Heart left ventricle (tissue), 16 donors: ENCODE measurements around the gene NFE2. TPM values are rescaled to one million over a fixed set of nuclear protein-coding genes. Genes with fewer than 3 reads are reported as not detected.
"Not testable (repeated sequence)": the region's sequence is repeated elsewhere in the genome, so short reads cannot be mapped to it uniquely, and the experiment has no call there.

Source experiments
- ATAC-seq, 4 donors: fragments of 200-7000 bp; cut with Tn5 transposase; one replicate each; pipeline ENCODE4 v1.9.1; 2020 to 2022; ENCODE audit warnings: moderate library complexity in 4 of 4, mild to moderate bottlenecking in 3 of 4, moderate number of reproducible peaks in 1 of 4
- DNase-seq, 5 donors: peaks; one replicate each; pipeline ENCODE4 v3.0.0-alpha.2; 2020
- H3K27ac ChIP-seq, 12 donors: fragments of 200-600 bp; sonication (generic) in 4 of 12; one replicate each; pipeline versions ENCODE4 v1.5.0 to v1.8.0; 2016 to 2022; ENCODE audit warnings: mild to moderate bottlenecking in 2 of 12
- H3K27me3 ChIP-seq, 9 donors: fragments of 200-600 bp; sonication (generic) in 2 of 9; one replicate each; pipeline versions ENCODE4 v1.5.1 to v1.8.0; 2016 to 2022; ENCODE audit warnings: mild to moderate bottlenecking in 3 of 9
- H3K36me3 ChIP-seq, 9 donors: fragments of 200-600 bp; sonication (generic) in 2 of 9; one replicate each; pipeline versions ENCODE4 v1.5.0 to v1.8.0; 2018 to 2022; ENCODE audit warnings: mild to moderate bottlenecking in 2 of 9
- H3K4me1 ChIP-seq, 12 donors: fragments of 200-600 bp; sonication (generic) in 4 of 12; one replicate each; pipeline versions ENCODE4 v1.5.0 to v1.8.0; 2016 to 2022; ENCODE audit warnings: mild to moderate bottlenecking in 3 of 12
- H3K4me3 ChIP-seq, 12 donors: fragments of 200-600 bp; sonication (generic) in 4 of 12; one replicate each; pipeline versions ENCODE4 v1.5.0 to v1.8.0; 2017 to 2022; ENCODE audit warnings: mild to moderate bottlenecking in 9 of 12, moderate library complexity in 4 of 12
- H3K9me3 ChIP-seq, 12 donors: fragments of 200-600 bp; sonication (generic) in 4 of 12; one replicate each; pipeline versions ENCODE4 v1.5.0 to v1.8.0; 2016 to 2022; ENCODE audit warnings: mild to moderate bottlenecking in 1 of 12
- POLR2A ChIP-seq, 2 donors: fragments of 450-650 bp; IDR thresholded peaks; one replicate each; pipeline ENCODE4 v1.6.1; 2017; ENCODE audit warnings: antibody characterized with exemption in 2 of 2, mild to moderate bottlenecking in 2 of 2, moderate library complexity in 2 of 2
- WGBS, 4 donors: extraction: QIAGEN DNeasy Blood & Tissue Kit in 2 of 4; methylation state at CpG; one replicate each; pipeline versions ENCODE4 v1.1.5 to v1.1.7; 2013 to 2018; 5-methylcytosine and 5-hydroxymethylcytosine counted together
- intact Hi-C, 10 donors: fragments of 100-400 bp; cut with DNase I; formaldehyde crosslinking; loops; one replicate each; pipeline versions ENCODE4 v1.11.1 to v1.14.2; 2022
- polyA plus RNA-seq, 2 donors: library from polyadenylated mRNA; stranded (reverse); fragments of 200-250 nt; gene quantifications; one replicate each; pipeline ENCODE4 v1.2.3, GENCODE V29; 2013
- total RNA-seq, 9 donors: library from RNA; depleted of rRNA in 2 of 9; stranded (reverse); fragments of >200 nt in 2 of 9; fragmentation: NEBNext Ultra II Directional in 3 of 9; extraction: Animal tissue kit (Norgen Biotek cat#: 25700) in 3 of 9; gene quantifications; one replicate each; pipeline versions ENCODE4 v1.1.0 to v1.2.4, GENCODE V29; 2016 to 2023
- TF ChIP-seq, protein P1 (sequence below), 12 donors: fragments of 200-600 bp; sonication (generic) in 4 of 12; IDR thresholded peaks; one replicate each; pipeline versions ENCODE4 v1.5.0 to v1.8.0; 2018 to 2022; ENCODE audit warnings: antibody characterized with exemption in 12 of 12, mild to moderate bottlenecking in 5 of 12
- donor health status: ischemic (EF 13 %, LVEDD 7.1; RV severe dilation, severe dysfunction).
- donor health status: healthy with polysubstance abuse.
- donor health status: DM: no; HTN: yes; CAD: no.
- donor health status: DM: no; HTN: no; CAD: no.
- donor health status: ischemic (EF 25% LVEDD 6.9; RV normal size, moderate dysfunction).
- donor health status: ischemic (EF 25% LVEDD 5.7; RV mildly dilated, moderate dysfunction).
- donor health status: healthy.
- donor health status: DM: yes; HTN: yes; CAD: no.
- donor health status: ischemic (EF 35%, LVEDD 5.7; RV mildly dilated, moderate dysfunction).
- donor health status: nonischemic (EF 11% LVEDD 7.7; RV severe dilation, severe dysfunction).
- donor health status: DM: yes; HTN: yes; CAD: no.
- donor health status: PGD.
- donor health status: ischemic (EF 29% LVEDD 5.4; RV normal size, mild dysfunction).
- donor health status: nonischemic (EF 23%, LVEDD 6.1; RV moderate dilation, normal function).

Gene NFE2
- total and polyA plus RNA-seq, 11 donors, result 0.21 to 1.7 (median 0.51) TPM; not detected in 2

DNA sequence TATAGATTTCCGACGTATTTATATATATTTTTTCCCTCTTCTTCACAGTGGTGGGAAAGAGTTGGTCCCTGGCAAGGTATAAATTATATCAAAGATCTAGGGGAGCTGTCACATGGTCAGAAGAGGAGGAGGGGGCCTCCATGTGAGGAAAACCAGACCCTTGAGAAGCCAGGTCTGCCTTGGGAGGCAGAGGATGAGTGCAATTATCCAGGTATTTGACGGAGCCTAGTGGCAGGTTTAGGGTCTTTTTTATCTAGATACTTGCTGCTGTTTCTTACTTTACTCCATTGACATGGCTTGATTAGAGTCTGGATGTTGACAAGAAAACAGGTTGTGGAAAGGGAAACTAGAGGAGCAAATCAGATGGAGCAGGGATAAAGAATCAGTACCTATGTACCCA lies 29.6 kb upstream of the NFE2 start:
- TF ChIP-seq POLR2A (IDR thresholded peaks at IDR 0.05), result no peak
- TF ChIP-seq, protein P1, sequence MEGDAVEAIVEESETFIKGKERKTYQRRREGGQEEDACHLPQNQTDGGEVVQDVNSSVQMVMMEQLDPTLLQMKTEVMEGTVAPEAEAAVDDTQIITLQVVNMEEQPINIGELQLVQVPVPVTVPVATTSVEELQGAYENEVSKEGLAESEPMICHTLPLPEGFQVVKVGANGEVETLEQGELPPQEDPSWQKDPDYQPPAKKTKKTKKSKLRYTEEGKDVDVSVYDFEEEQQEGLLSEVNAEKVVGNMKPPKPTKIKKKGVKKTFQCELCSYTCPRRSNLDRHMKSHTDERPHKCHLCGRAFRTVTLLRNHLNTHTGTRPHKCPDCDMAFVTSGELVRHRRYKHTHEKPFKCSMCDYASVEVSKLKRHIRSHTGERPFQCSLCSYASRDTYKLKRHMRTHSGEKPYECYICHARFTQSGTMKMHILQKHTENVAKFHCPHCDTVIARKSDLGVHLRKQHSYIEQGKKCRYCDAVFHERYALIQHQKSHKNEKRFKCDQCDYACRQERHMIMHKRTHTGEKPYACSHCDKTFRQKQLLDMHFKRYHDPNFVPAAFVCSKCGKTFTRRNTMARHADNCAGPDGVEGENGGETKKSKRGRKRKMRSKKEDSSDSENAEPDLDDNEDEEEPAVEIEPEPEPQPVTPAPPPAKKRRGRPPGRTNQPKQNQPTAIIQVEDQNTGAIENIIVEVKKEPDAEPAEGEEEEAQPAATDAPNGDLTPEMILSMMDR (IDR thresholded peaks at IDR 0.05), result no peak
- intact Hi-C loops, result no loop called here
- no peak for ATAC-seq

DNA sequence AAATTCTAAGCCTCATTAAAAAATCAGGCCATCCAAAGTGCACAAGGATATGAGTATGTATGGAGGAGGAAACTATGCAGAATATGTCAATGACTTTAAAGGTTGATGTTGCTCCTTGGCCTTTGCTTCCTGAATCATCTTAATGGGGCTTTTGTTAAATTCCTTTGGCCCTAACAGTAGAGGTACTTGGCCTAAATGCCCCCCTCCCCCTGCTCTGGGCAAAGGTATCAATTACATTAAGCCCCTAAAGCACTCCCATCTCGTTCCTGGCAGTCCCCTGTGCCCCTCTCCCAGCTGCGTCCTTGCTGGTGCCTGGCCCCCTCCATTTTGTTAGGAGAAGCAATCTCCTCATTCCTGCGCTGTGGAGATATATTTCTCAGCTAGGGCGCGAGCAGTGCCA lies 28.9 kb upstream of the NFE2 start:
- DNase-seq (no peak), ATAC-seq (no peak)
- no peaks in the 10 kb centered on the region for H3K9me3 ChIP-seq
- no peak overlapping the region for H3K27ac ChIP-seq
- TF ChIP-seq, protein P1 (IDR thresholded peaks at IDR 0.05), result no peak
- TF ChIP-seq POLR2A (IDR thresholded peaks at IDR 0.05), result no peak
- H3K4me3 ChIP-seq, result no peak overlapping the region
- H3K36me3 ChIP-seq, result peaks cover 0 to 22% (median 8%) of the 10 kb centered on the region in 9 donors
- WGBS, 4 donors, result 62 to 69% (median 66%) methylated on average over 5 of the region's 5 CpGs
- intact Hi-C loops, result loop anchor here in 4 of 10 donors (5.0 to 10.0 kb wide), 3 partner anchors 38 to 82 kb away; no protein-coding TSS in a partner anchor
- H3K27me3 ChIP-seq, result no peaks in the 10 kb centered on the region
- H3K4me1 ChIP-seq, result peaks cover 0 to 62% (median 39%) of the 10 kb centered on the region in 12 donors

More for the DNA sequence above, 29.6 kb upstream of the NFE2 start:
- Histone ChIP-seq H3K4me3 (no peak overlapping the region), H3K9me3 (no peaks in the 10 kb centered on the region), H3K27me3 (no peaks in the 10 kb centered on the region), H3K4me1 (peaks cover 0 to 62% (median 39%) of the 10 kb centered on the region in 12 donors), H3K27ac (no peak overlapping the region), H3K36me3 (peaks cover 0 to 22% (median 8%) of the 10 kb centered on the region in 9 donors)
- no peak for DNase-seq
- 68 to 79% (median 75%) methylated on average over 3 of the region's 3 CpGs for WGBS, 4 donors

DNA sequence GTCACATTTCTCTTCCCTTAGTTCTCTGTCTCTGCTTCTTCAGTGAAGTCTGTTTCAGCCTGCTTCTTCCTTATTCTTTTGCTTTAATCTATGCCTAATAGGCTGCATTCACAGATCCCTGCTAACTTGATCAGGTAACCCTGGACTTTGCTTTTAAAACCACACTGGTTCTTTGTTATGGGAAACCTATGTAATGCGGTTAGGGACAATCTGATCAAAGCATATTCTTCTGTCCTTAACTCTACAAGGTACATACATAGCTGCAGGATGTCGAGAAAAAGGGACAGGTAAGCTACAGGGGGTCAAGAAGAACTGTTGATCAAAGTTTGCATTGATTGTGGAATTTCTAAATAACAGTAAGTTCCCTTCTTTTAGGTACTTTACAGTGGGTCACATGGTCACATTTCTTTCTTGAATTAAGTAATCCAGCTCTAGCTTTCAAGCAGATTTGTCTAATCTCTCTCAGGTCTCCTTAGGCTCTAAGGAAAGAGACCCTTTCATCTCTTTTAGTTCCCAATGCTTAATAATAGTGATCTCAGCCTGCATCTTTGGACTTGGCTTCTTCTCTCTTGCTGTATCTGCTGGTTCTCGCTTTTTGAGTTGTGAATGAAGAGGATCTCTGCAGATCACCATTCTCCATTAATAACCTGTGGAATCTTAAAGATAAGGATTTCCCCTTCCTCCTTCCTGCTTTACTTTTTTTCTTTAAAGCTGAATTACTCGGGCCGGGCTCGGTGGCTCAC lies 28.0 kb upstream of the NFE2 start:
- Histone ChIP-seq H3K27ac (peak overlapping the region in 1 of 12 donors; percentile 47), H3K36me3 (peaks cover 0 to 22% (median 8%) of the 10 kb centered on the region in 9 donors), H3K4me3 (peak overlapping the region in 1 of 12 donors; percentile 10), H3K27me3 (no peaks in the 10 kb centered on the region), H3K9me3 (no peaks in the 10 kb centered on the region), H3K4me1 (peaks cover 0 to 66% (median 39%) of the 10 kb centered on the region in 12 donors)
- intact Hi-C loops, result loop anchor here in 4 of 10 donors (5.0 to 10.0 kb wide), 3 partner anchors 39 to 81 kb away; no protein-coding TSS in a partner anchor
- TF ChIP-seq, protein P1 (IDR thresholded peaks at IDR 0.05), result no peak
- TF ChIP-seq POLR2A (IDR thresholded peaks at IDR 0.05), result no peak
- 73 to 84% (median 77%) methylated on average over 6 of the region's 6 CpGs for WGBS, 4 donors
- no peak for ATAC-seq
- no peak for DNase-seq

DNA sequence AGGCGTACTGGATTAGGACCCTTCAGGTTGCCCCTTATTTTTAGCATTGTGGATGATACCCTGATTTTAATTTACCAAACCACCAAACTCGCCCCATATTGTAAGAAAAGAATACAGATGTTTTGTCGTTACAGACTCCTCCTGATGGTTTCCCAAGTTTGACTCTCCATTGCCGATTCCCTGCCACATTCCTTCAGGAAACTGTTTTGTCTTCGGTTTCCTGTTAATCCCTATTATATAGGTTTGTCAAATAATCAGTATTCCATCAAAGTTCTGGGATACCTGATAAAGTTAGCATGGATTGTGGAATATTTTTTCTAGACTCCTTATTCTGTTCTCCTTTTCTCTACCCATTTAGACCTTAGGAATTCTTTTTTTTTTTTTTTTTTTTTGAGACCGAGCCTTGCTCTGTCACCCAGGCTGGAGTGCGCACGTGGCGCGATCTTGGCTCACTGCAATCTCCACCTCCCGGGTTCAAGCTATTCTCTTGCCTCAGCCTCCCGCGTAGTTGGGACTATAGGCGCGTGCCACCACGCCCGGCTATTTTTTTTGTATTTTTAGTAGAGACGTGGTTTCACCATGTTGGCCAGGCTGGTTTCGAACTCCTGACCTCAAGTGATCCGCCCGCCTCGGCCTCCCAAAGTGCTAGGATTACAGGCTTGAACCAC lies 24.8 kb upstream of the NFE2 start:
- Histone ChIP-seq H3K4me1 (peaks cover 0 to 55% (median 35%) of the 10 kb centered on the region in 12 donors), H3K27ac (peak overlapping the region in 11 of 12 donors; percentile 69 to 88 (median 83)), H3K36me3 (peaks cover 0 to 17% (median 6%) of the 10 kb centered on the region in 9 donors), H3K4me3 (peak overlapping the region; percentile 51 to 85 (median 75))
- intact Hi-C loops, result loop anchor here in 6 of 10 donors (1.0 to 10.0 kb wide), 9 partner anchors 33 to 78 kb away; partner anchors contain the start of genes CBX5 (in 2 of the 6) and HNRNPA1 (in 2 of the 6)
- not testable (repeated sequence) for H3K9me3 ChIP-seq, H3K27me3 ChIP-seq, ATAC-seq, DNase-seq
- WGBS, 4 donors, result 44 to 57% (median 48%) methylated on average over 22 of the region's 22 CpGs
